SK-N-SH (cell line): ENCODE data around the gene FNDC10.

Experiments
- CHD2 ChIP-seq: fragments of 150-350 bp; IDR thresholded peaks from 2 replicates; pipeline ENCODE4 v1.6.1; 2018; ENCODE audit warnings: low read length; ENCODE audit not compliant: partially characterized antibody
- CTCF ChIP-seq: fragments of 200-600 bp; sonication (generic); IDR thresholded peaks from 2 replicates; pipeline ENCODE4 v1.6.1; 2017; ENCODE audit warnings: antibody characterized with exemption, mild to moderate bottlenecking, moderate library complexity
- ELF1 ChIP-seq: IDR thresholded peaks from 2 replicates; pipeline ENCODE4 v1.4.0; 2012
- EP300 ChIP-seq, 2 experiments: IDR thresholded peaks; 2 replicates each; pipeline versions ENCODE4 v1.4.0 to v1.6.1; 2012; ENCODE audit warnings: borderline replicate concordance in 1 of 2, low read depth in 1 of 2, low read length in 1 of 2
- EZH2phosphoT487 ChIP-seq: fragments of 200-600 bp; sonication (generic); IDR thresholded peaks from 2 replicates; pipeline ENCODE4 v1.6.1; 2017; ENCODE audit warnings: low read depth, mixed run types, mild to moderate bottlenecking, antibody characterized with exemption, moderate library complexity, borderline replicate concordance
- POLR2AphosphoS5 ChIP-seq: IDR thresholded peaks from 2 replicates; pipeline ENCODE4 v1.6.1; 2012; ENCODE audit warnings: low read depth, low read length
- RCOR1 ChIP-seq: fragments of 150-350 bp; IDR thresholded peaks from 2 replicates; pipeline ENCODE4 v1.6.1; 2017; ENCODE audit warnings: antibody characterized with exemption, low read length
- REST ChIP-seq: IDR thresholded peaks from 2 replicates; pipeline ENCODE4 v1.6.1; 2012; ENCODE audit warnings: mild to moderate bottlenecking, low read depth, low read length, moderate library complexity
- RFX5 ChIP-seq: IDR thresholded peaks from 2 replicates; pipeline ENCODE4 v1.6.1; 2012; ENCODE audit warnings: mild to moderate bottlenecking, improper control_type of control experiment, low read length
- TAF1 ChIP-seq: IDR thresholded peaks from 2 replicates; pipeline ENCODE4 v1.6.1; 2012; ENCODE audit warnings: low read depth, mild to moderate bottlenecking, low read length, moderate library complexity, borderline replicate concordance
- ZBTB33 ChIP-seq: IDR thresholded peaks from 2 replicates; pipeline ENCODE4 v1.4.0; 2012; ENCODE audit warnings: low read depth, borderline replicate concordance

GRCh38 chr1:1616045-1616790, 16.3 kb upstream of the FNDC10 start:
- TF ChIP-seq POLR2AphosphoS5 (no peak), EP300 (IDR thresholded peaks at IDR 0.05; ENCODE audit: borderline replicate concordance in 1 of 2, low read depth in 1 of 2, low read length in 1 of 2) (no peak), EZH2phosphoT487 (no peak), CTCF (no peak), ZBTB33 (no peak), CHD2 (no peak), ELF1 (no peak), RCOR1 (no peak), RFX5 (no peak), TAF1 (no peak), REST (no peak)
